Cardiac fibroblast (primary cell): ENCODE data around the gene TSPAN2.

ENCODE experiments used
- DNase-seq, 2 donors: peaks; one replicate each; pipeline versions ENCODE4 v3.0.0 to v3.0.0-alpha.2; 2010; ENCODE audit warnings: low read depth in 2 of 2
- H3K4me3 ChIP-seq, 2 donors: replicated peaks in 1 of 2; 1 replicate in 1 of 2; 2 replicates in 1 of 2; pipeline ENCODE4 v1.5.1; 2011; ENCODE audit warnings: low read depth in 2 of 2, low read length in 2 of 2, mild to moderate bottlenecking in 2 of 2, moderate library complexity in 1 of 2
- CTCF ChIP-seq: IDR thresholded peaks from one replicate; pipeline ENCODE4 v1.5.1; 2011; ENCODE audit warnings: low read depth, mild to moderate bottlenecking, low read length, inconsistent platforms

The TSPAN2 gene

GRCh38 chr1:115051850-115052249, 37.5 kb downstream of the TSPAN2 start:
- DNase-seq: no peak
- TF ChIP-seq CTCF: no peak
- H3K4me3 ChIP-seq: no peak overlapping the region

- TF ChIP-seq CTCF: no peak
- no peak overlapping the region for H3K4me3 ChIP-seq
- DNase-seq: no peak
Measured at GRCh38 chr1:115046751-115047150, 42.6 kb downstream of the TSPAN2 start.

GRCh38 chr1:115041654-115042053, 47.6 kb downstream of the TSPAN2 start:
- TF ChIP-seq CTCF: peak; percentile 31

GRCh38 chr1:115040501-115040900, 48.8 kb downstream of the TSPAN2 start:
- no peak for DNase-seq
- TF ChIP-seq CTCF: no peak
- H3K4me3 ChIP-seq: no peak overlapping the region

More at GRCh38 chr1:115041654-115042053, 47.6 kb downstream of the TSPAN2 start:
- peak; percentile 7 to 32 for DNase-seq
- no peak overlapping the region for H3K4me3 ChIP-seq

- no peak for TF ChIP-seq CTCF
- no peak overlapping the region for H3K4me3 ChIP-seq
- DNase-seq: no peak
Measured at GRCh38 chr1:115036814-115037507, 52.3 kb downstream of the TSPAN2 start.

- TF ChIP-seq CTCF: no peak
- no peak for DNase-seq
- H3K4me3 ChIP-seq: no peak overlapping the region
Measured at GRCh38 chr1:115035652-115036051, 53.7 kb downstream of the TSPAN2 start.

GRCh38 chr1:115031595-115031994, 57.7 kb downstream of the TSPAN2 start:
- no peak for TF ChIP-seq CTCF
- DNase-seq: no peak
- H3K4me3 ChIP-seq: no peak overlapping the region
